Smooth muscle cell of trachea (primary cell): ENCODE data around the gene CNN2. TPM values are rescaled to one million over a fixed set of nuclear protein-coding genes. Genes with fewer than 3 reads are reported as not detected.

Experiments
- total RNA-seq: library from RNA; depleted of rRNA; stranded (reverse); fragments of >200 nt; gene quantifications from 2 replicates; pipeline ENCODE4 v1.2.1, GENCODE V29; 2014

The CNN2 gene
- 186 and 319 TPM in 2 replicates for total RNA-seq

GRCh38 chr19:1025960-1026782 is at the start of gene CNN2:
Gene CNN2, plus strand, starts transcription at chr19:1026608. Its CDS starts 54 bp downstream, at chr19:1026662.

GRCh38 chr19:984165-984967 is 42.0 kb upstream of the CNN2 start, which contains the start of gene WDR18:
Gene WDR18, plus strand, starts transcription at chr19:984345. Its CDS starts 9 bp downstream, at chr19:984354.

GRCh38 chr19:1000095-1000494 is 26.3 kb upstream of the CNN2 start, which contains the start of gene GRIN3B:
Gene GRIN3B, plus strand, starts transcription at chr19:1000419. Its CDS starts 19 bp downstream, at chr19:1000438.

GRCh38 chr19:1020868-1021425 is 5.5 kb upstream of the CNN2 start, which contains the start of gene TMEM259:
Gene TMEM259, minus strand, starts transcription at chr19:1021123. Its CDS starts 127 bp downstream, at chr19:1020996.

GRCh38 chr19:1039646-1040475 is 13.5 kb downstream of the CNN2 start, which contains the start of gene ABCA7:
Gene ABCA7, plus strand, starts transcription at chr19:1040107. Its CDS starts 1,255 bp downstream, at chr19:1041362.

GRCh38 chr19:1066748-1067340 is 40.4 kb downstream of the CNN2 start, which contains the start of gene ARHGAP45:
Gene ARHGAP45, plus strand, starts transcription at chr19:1067167. Its CDS starts 239 bp downstream, at chr19:1067406.

Other genes with a start within 250 kb of the CNN2 start
- 72.0 and 99.4 TPM in 2 replicates for gene PTBP1, start 229.2 kb upstream of the CNN2 start, total RNA-seq
- gene PLPPR3, start 204.7 kb upstream of the CNN2 start, total RNA-seq = 0.15 and 2.5 TPM in 2 replicates
- gene AZU1, start 198.8 kb upstream of the CNN2 start, total RNA-seq = under 0.01 TPM in 1 of 2 replicates, not detected in the other
- not detected in 2 replicates for gene PRTN3, start 185.6 kb upstream of the CNN2 start, total RNA-seq
- 0.66 TPM in 1 of 2 replicates, not detected in the other for gene ELANE, start 174.3 kb upstream of the CNN2 start, total RNA-seq
- gene CFD, start 166.9 kb upstream of the CNN2 start, total RNA-seq = 38.5 and 194 TPM in 2 replicates
- 45.8 and 46.6 TPM in 2 replicates for gene MED16, start 133.4 kb upstream of the CNN2 start, total RNA-seq
- not detected in 2 replicates for gene RNU6-9, start 133.1 kb upstream of the CNN2 start, total RNA-seq
- 16.6 and 23.3 TPM in 2 replicates for gene R3HDM4, start 113.4 kb upstream of the CNN2 start, total RNA-seq
- not detected in 2 replicates for gene KISS1R, start 109.3 kb upstream of the CNN2 start, total RNA-seq
- gene ARID3A, start 100.6 kb upstream of the CNN2 start, total RNA-seq = 9.2 and 21.7 TPM in 2 replicates
- 45.3 and 69.4 TPM in 2 replicates for gene WDR18, start 42.3 kb upstream of the CNN2 start, total RNA-seq
- 0.58 and 2.3 TPM in 2 replicates for gene GRIN3B, start 26.2 kb upstream of the CNN2 start, total RNA-seq
- gene TMEM259, start 5.5 kb upstream of the CNN2 start, total RNA-seq = 64.1 and 101 TPM in 2 replicates
- gene RNU6-2, start 5.1 kb upstream of the CNN2 start, total RNA-seq = not detected in 2 replicates
- gene ABCA7, start 13.5 kb downstream of the CNN2 start, total RNA-seq = 6.0 and 7.9 TPM in 2 replicates
- gene ARHGAP45, start 40.6 kb downstream of the CNN2 start, total RNA-seq = 1.7 and 4.0 TPM in 2 replicates
- 135 and 143 TPM in 2 replicates for gene POLR2E, start 68.8 kb downstream of the CNN2 start, total RNA-seq
- 249 and 483 TPM in 2 replicates for gene GPX4, start 77.4 kb downstream of the CNN2 start, total RNA-seq
- 36.8 and 60.2 TPM in 2 replicates for gene SBNO2, start 147.7 kb downstream of the CNN2 start, total RNA-seq
- gene STK11, start 179.2 kb downstream of the CNN2 start, total RNA-seq = 79.3 and 109 TPM in 2 replicates
- 1.6 and 5.3 TPM in 2 replicates for gene CBARP, start 211.4 kb downstream of the CNN2 start, total RNA-seq
- gene ATP5F1D, start 215.1 kb downstream of the CNN2 start, total RNA-seq = 26.8 and 51.5 TPM in 2 replicates
- gene MIDN, start 222.0 kb downstream of the CNN2 start, total RNA-seq = 24.9 and 33.2 TPM in 2 replicates
- 98.2 and 370 TPM in 2 replicates for gene CIRBP, start 242.7 kb downstream of the CNN2 start, total RNA-seq
- gene FAM174C, start 248.9 kb downstream of the CNN2 start, total RNA-seq = 29.7 and 45.3 TPM in 2 replicates